Karpas-422 (cell line): Measurements from ENCODE around the gene ADARB2. TPM values are rescaled to one million over a fixed set of nuclear protein-coding genes. Genes with fewer than 3 reads are reported as not detected.

Source experiments
- DNase-seq: peaks from one replicate; pipeline ENCODE4 v3.0.0-alpha.2; 2015
- H2AFZ ChIP-seq: fragments of 200-600 bp; sonication (generic); 2 replicates; pipeline ENCODE4 v1.6.1; 2014; ENCODE audit warnings: antibody characterized with exemption, low read length, mixed read lengths
- H3K27ac ChIP-seq: fragments of 200-600 bp; sonication (generic); 2 replicates; pipeline ENCODE4 v1.5.1; 2014; ENCODE audit warnings: mild to moderate bottlenecking, low read length, moderate library complexity
- H3K27me3 ChIP-seq: fragments of 200-600 bp; sonication (generic); 2 replicates; pipeline ENCODE4 v1.6.1; 2014; ENCODE audit warnings: low read length, mixed read lengths
- H3K36me3 ChIP-seq: fragments of 200-600 bp; sonication (generic); 2 replicates; pipeline ENCODE4 v1.6.1; 2014; ENCODE audit warnings: low read length, mixed read lengths; ENCODE audit not compliant: insufficient read depth
- H3K4me1 ChIP-seq: fragments of 200-600 bp; sonication (generic); 2 replicates; pipeline ENCODE4 v1.6.1; 2014; ENCODE audit warnings: mild to moderate bottlenecking, low read length, mixed read lengths
- H3K4me2 ChIP-seq: fragments of 200-600 bp; sonication (generic); 2 replicates; pipeline ENCODE4 v1.6.1; 2014; ENCODE audit warnings: low read length, low read depth, mild to moderate bottlenecking; ENCODE audit not compliant: poor library complexity, severe bottlenecking
- H3K4me3 ChIP-seq: fragments of 200-600 bp; sonication (generic); 2 replicates; pipeline ENCODE4 v1.5.1; 2014; ENCODE audit warnings: mild to moderate bottlenecking, antibody characterized with exemption, low read length, mixed read lengths
- H3K79me2 ChIP-seq: fragments of 200-600 bp; sonication (generic); 2 replicates; pipeline ENCODE4 v1.6.1; 2014; ENCODE audit warnings: mild to moderate bottlenecking, low read length, mixed read lengths
- H3K9ac ChIP-seq: fragments of 200-600 bp; sonication (generic); 2 replicates; pipeline ENCODE4 v1.6.0; 2014; ENCODE audit warnings: low read length
- H3K9me2 ChIP-seq: fragments of 200-600 bp; sonication (generic), shearing (Covaris generic); replicated peaks from 2 replicates; pipeline ENCODE4 v1.6.0; 2014; ENCODE audit warnings: mild to moderate bottlenecking, low read length, moderate library complexity; ENCODE audit not compliant: insufficient read depth
- H3K9me3 ChIP-seq: fragments of 300-700, 200-600 bp; sonication (generic); 2 replicates; pipeline ENCODE4 v1.6.1; 2014; ENCODE audit warnings: low read length, mixed read lengths
- H4K20me1 ChIP-seq: fragments of 200-600 bp; sonication (generic); 2 replicates; pipeline ENCODE4 v1.6.1; 2014; ENCODE audit warnings: mild to moderate bottlenecking, antibody characterized with exemption, low read length, low read depth; ENCODE audit not compliant: insufficient read depth
- total RNA-seq: library from RNA; depleted of rRNA; stranded (reverse); fragments of >200 nt; shearing (Covaris generic); gene quantifications from 2 replicates; pipeline ENCODE4 v1.2.3, GENCODE V29; 2014; ENCODE audit warnings: low replicate concordance

Gene ADARB2
- total RNA-seq, 1 experiment from 2014 or later, result not detected

GRCh38 chr10:1141261-1141660 is 596.1 kb downstream of the ADARB2 start:
- H2AFZ ChIP-seq, result no peak overlapping the region

GRCh38 chr10:1138529-1138928 is 598.8 kb downstream of the ADARB2 start:
- DNase-seq, result no peak
- Histone ChIP-seq H4K20me1 (no peaks in the 10 kb centered on the region), H3K9me2 (no peaks in the 10 kb centered on the region), H3K36me3 (no peaks in the 10 kb centered on the region), H3K4me3 (no peak overlapping the region), H3K9ac (no peak overlapping the region), H3K4me1 (no peaks in the 10 kb centered on the region), H3K4me2 (no peak overlapping the region), H3K79me2 (no peaks in the 10 kb centered on the region), H2AFZ (no peak overlapping the region), H3K9me3 (peaks cover 5% of the 10 kb centered on the region; the same call in 1 of the 2 replicates), H3K27me3 (peaks cover 4% of the 10 kb centered on the region; the same call in 1 of the 2 replicates), H3K27ac (no peak overlapping the region)

More at GRCh38 chr10:1141261-1141660, 596.1 kb downstream of the ADARB2 start:
- H4K20me1 ChIP-seq, result no peaks in the 10 kb centered on the region
- H3K79me2 ChIP-seq, result no peaks in the 10 kb centered on the region
- no peak overlapping the region for H3K4me2 ChIP-seq
- peaks cover 5% of the 10 kb centered on the region; the same call in 1 of the 2 replicates for H3K9me3 ChIP-seq
- H3K27me3 ChIP-seq, result peaks cover 4% of the 10 kb centered on the region; the same call in 1 of the 2 replicates
- H3K9ac ChIP-seq, result no peak overlapping the region
- H3K9me2 ChIP-seq, result no peaks in the 10 kb centered on the region
- no peak for DNase-seq
- H3K36me3 ChIP-seq, result no peaks in the 10 kb centered on the region
- no peak overlapping the region for H3K27ac ChIP-seq
- no peaks in the 10 kb centered on the region for H3K4me1 ChIP-seq
- no peak overlapping the region for H3K4me3 ChIP-seq

GRCh38 chr10:1137499-1138163 is 599.7 kb downstream of the ADARB2 start:
- peaks cover 4% of the 10 kb centered on the region; the same call in 1 of the 2 replicates for H3K27me3 ChIP-seq
- H3K79me2 ChIP-seq, result no peaks in the 10 kb centered on the region
- no peak for DNase-seq
- no peak overlapping the region for H3K9ac ChIP-seq
- no peak overlapping the region for H2AFZ ChIP-seq
- H3K4me1 ChIP-seq, result no peaks in the 10 kb centered on the region
- H4K20me1 ChIP-seq, result no peaks in the 10 kb centered on the region
- H3K4me2 ChIP-seq, result no peak overlapping the region
- H3K9me2 ChIP-seq, result no peaks in the 10 kb centered on the region
- no peaks in the 10 kb centered on the region for H3K36me3 ChIP-seq
- H3K9me3 ChIP-seq, result peaks cover 5% of the 10 kb centered on the region; the same call in 1 of the 2 replicates
- no peak overlapping the region for H3K4me3 ChIP-seq
- no peak overlapping the region for H3K27ac ChIP-seq

- Histone ChIP-seq H3K9ac (no peak overlapping the region), H2AFZ (no peak overlapping the region), H3K9me3 (peaks cover 5% of the 10 kb centered on the region; the same call in 1 of the 2 replicates), H4K20me1 (no peaks in the 10 kb centered on the region), H3K36me3 (no peaks in the 10 kb centered on the region), H3K4me1 (no peaks in the 10 kb centered on the region), H3K9me2 (no peaks in the 10 kb centered on the region), H3K79me2 (no peaks in the 10 kb centered on the region), H3K4me2 (no peak overlapping the region), H3K27ac (no peak overlapping the region), H3K27me3 (peaks cover 4% of the 10 kb centered on the region; the same call in 1 of the 2 replicates), H3K4me3 (no peak overlapping the region)
- DNase-seq, result no peak
These were observed 601.1 kb downstream of the ADARB2 start for GRCh38 chr10:1136268-1136667.

- no peak overlapping the region for H3K4me2 ChIP-seq
- H3K9ac ChIP-seq, result no peak overlapping the region
- H3K27me3 ChIP-seq, result no peaks in the 10 kb centered on the region
- H4K20me1 ChIP-seq, result 0 out of 2 replicates have a peak, but pooled peaks cover 3% of the 10 kb centered on the region
- 0 out of 2 replicates have a peak, but pooled peaks cover 5% of the 10 kb centered on the region for H3K36me3 ChIP-seq
- H3K9me3 ChIP-seq, result no peaks in the 10 kb centered on the region
- H3K9me2 ChIP-seq, result no peaks in the 10 kb centered on the region
- H2AFZ ChIP-seq, result no peak overlapping the region
- no peak overlapping the region for H3K27ac ChIP-seq
- H3K79me2 ChIP-seq, result no peaks in the 10 kb centered on the region
- H3K4me3 ChIP-seq, result no peak overlapping the region
- DNase-seq, result no peak
- H3K4me1 ChIP-seq, result no peaks in the 10 kb centered on the region
These were observed 603.2 kb downstream of the ADARB2 start for GRCh38 chr10:1134156-1134555.

- H3K4me2 ChIP-seq, result no peak overlapping the region
- H3K36me3 ChIP-seq, result peaks cover 7% of the 10 kb centered on the region; the same call in 1 of the 2 replicates
- H3K27me3 ChIP-seq, result no peaks in the 10 kb centered on the region
- no peaks in the 10 kb centered on the region for H3K9me3 ChIP-seq
- DNase-seq, result no peak
- no peaks in the 10 kb centered on the region for H3K9me2 ChIP-seq
- H3K4me3 ChIP-seq, result no peak overlapping the region
- no peak overlapping the region for H3K27ac ChIP-seq
- no peaks in the 10 kb centered on the region for H3K4me1 ChIP-seq
- no peaks in the 10 kb centered on the region for H3K79me2 ChIP-seq
- H3K9ac ChIP-seq, result no peak overlapping the region
- 0 out of 2 replicates have a peak, but pooled peaks cover 3% of the 10 kb centered on the region for H4K20me1 ChIP-seq
- H2AFZ ChIP-seq, result no peak overlapping the region
These were observed 603.8 kb downstream of the ADARB2 start for GRCh38 chr10:1133495-1134045.

GRCh38 chr10:1132584-1132983 is 604.7 kb downstream of the ADARB2 start:
- no peak overlapping the region for H3K9ac ChIP-seq
- H3K36me3 ChIP-seq, result peaks cover 11% of the 10 kb centered on the region; the same call in 1 of the 2 replicates
- no peak overlapping the region for H3K27ac ChIP-seq
- H4K20me1 ChIP-seq, result 0 out of 2 replicates have a peak, but pooled peaks cover 6% of the 10 kb centered on the region
- no peaks in the 10 kb centered on the region for H3K9me2 ChIP-seq
- H3K4me1 ChIP-seq, result no peaks in the 10 kb centered on the region
- no peak overlapping the region for H3K4me3 ChIP-seq
- H3K9me3 ChIP-seq, result no peaks in the 10 kb centered on the region
- no peaks in the 10 kb centered on the region for H3K27me3 ChIP-seq
- no peak overlapping the region for H2AFZ ChIP-seq
- no peaks in the 10 kb centered on the region for H3K79me2 ChIP-seq
- H3K4me2 ChIP-seq, result no peak overlapping the region
- DNase-seq, result no peak

- no peaks in the 10 kb centered on the region for H3K27me3 ChIP-seq
- DNase-seq, result no peak
- no peaks in the 10 kb centered on the region for H3K9me2 ChIP-seq
- no peaks in the 10 kb centered on the region for H3K9me3 ChIP-seq
- H3K4me1 ChIP-seq, result no peaks in the 10 kb centered on the region
- no peak overlapping the region for H3K4me3 ChIP-seq
- H3K79me2 ChIP-seq, result no peaks in the 10 kb centered on the region
- H4K20me1 ChIP-seq, result 0 out of 2 replicates have a peak, but pooled peaks cover 6% of the 10 kb centered on the region
- no peak overlapping the region for H2AFZ ChIP-seq
- no peak overlapping the region for H3K27ac ChIP-seq
- H3K36me3 ChIP-seq, result peaks cover 11% of the 10 kb centered on the region; the same call in 1 of the 2 replicates
- no peak overlapping the region for H3K4me2 ChIP-seq
- H3K9ac ChIP-seq, result no peak overlapping the region
These were observed 606.1 kb downstream of the ADARB2 start for GRCh38 chr10:1130995-1131790.
